KBM-7 (cell line): ENCODE measurements around the gene PRR36.
"Not testable (repeated sequence)": the region's sequence is repeated elsewhere in the genome, so short reads cannot be mapped to it uniquely, and the experiment has no call there.

Source experiments
- DNase-seq: peaks from one replicate; pipeline ENCODE4 v3.0.0-alpha.2; 2015
- in situ Hi-C: fragments of 300-500 bp; cut with MboI; formaldehyde crosslinking; loops from 2 replicates; pipeline ENCODE4 v1.14.3; 2020; ENCODE audit warnings: low sequenced_read_pairs, low pct_unique_long_range_greater_than_20kb, mixed read lengths

Gene PRR36

GRCh38 chr19:7901337-7901736 is 27.1 kb upstream of the PRR36 start:
- in situ Hi-C loops: no loop called here
- no peak for DNase-seq

- no peak for DNase-seq
- in situ Hi-C loops: no loop called here
These were observed 26.7 kb upstream of the PRR36 start for GRCh38 chr19:7900931-7901330.

- in situ Hi-C loops: no loop called here
- no peak for DNase-seq
These were observed 26.2 kb upstream of the PRR36 start for GRCh38 chr19:7900401-7900870.

DNA sequence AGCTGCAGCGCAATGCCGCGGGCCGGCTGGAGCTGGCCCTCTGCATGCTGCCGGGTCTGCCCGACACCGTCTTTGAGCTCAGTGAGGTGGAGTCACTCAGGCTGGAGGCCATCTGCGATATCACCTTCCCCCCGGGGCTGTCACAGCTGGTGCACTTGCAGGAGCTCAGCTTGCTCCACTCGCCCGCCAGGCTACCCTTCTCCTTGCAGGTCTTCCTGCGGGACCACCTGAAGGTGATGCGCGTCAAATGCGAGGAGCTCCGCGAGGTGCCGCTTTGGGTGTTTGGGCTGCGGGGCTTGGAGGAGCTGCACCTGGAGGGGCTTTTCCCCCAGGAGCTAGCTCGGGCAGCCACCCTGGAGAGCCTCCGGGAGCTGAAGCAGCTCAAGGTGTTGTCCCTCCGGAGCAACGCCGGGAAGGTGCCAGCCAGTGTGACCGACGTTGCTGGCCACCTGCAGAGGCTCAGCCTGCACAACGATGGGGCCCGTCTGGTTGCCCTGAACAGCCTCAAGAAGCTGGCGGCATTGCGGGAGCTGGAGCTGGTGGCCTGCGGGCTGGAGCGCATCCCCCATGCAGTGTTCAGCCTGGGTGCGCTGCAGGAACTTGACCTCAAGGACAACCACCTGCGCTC is 25.7 kb upstream of the PRR36 start:
- no peak for DNase-seq
- in situ Hi-C loops: no loop called here

- in situ Hi-C loops: no loop called here
- no peak for DNase-seq
These were observed 24.8 kb upstream of the PRR36 start for GRCh38 chr19:7898967-7899366.

- DNase-seq: no peak
These were observed 23.1 kb upstream of the PRR36 start for GRCh38 chr19:7897292-7897691.

DNA sequence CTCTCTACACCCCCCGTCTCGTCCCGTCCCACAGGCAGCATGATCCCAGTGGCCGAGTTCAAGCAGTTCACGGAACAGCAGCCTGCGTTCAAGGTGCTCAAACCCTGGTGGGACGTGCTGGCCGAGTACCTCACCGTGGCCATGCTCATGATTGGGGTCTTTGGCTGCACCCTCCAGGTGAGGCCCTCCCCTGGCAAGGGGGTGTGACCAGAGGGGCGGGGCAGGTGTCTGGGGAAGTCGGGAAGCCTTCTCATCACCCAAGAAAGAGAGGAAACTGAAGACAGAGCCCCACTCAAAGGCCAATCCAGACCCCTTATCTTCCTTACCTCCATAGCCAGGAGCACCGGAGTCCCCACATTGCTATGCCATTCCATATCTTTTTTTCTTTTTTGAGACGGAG is 21.4 kb upstream of the PRR36 start:
- DNase-seq: no peak
- in situ Hi-C loops: no loop called here

More at GRCh38 chr19:7897292-7897691, 23.1 kb upstream of the PRR36 start:
- in situ Hi-C loops: no loop called here

DNA sequence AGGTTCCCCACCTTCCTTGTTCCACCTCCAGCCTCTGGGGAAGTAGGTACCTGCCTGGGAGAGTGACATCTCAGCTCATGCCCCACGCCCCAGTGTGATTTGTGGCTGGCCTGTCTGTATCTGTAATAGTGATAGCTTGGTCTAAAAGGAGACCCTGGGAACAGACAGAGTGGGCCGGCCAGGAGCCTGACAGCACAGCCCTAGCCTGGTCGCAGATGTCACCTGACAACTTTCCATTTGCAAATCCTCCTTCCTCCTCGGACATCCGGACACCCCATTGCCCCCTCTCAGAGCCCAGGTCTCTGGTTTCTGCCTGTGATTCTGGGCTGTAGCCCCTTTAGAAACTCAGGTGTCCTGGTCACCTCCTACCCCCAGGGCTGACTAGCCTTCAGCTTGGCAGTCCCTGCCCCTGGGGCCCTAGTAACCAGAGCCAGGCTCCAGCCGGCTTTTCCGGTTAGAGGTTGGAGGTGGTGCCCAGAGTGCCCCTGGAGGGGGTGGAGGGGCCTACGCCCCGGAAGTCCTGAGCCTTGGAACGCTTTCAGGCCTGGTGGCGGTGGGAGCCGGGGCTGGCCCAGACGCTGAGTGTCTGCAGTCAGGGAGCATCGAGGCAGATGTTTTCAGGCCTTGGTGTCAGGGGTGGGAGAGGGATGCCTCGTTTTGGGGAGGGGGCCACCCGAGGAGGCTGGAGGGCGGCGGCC is 20.6 kb upstream of the PRR36 start:
- in situ Hi-C loops: no loop called here
- DNase-seq: no peak

- DNase-seq, in situ Hi-C loops: not testable (repeated sequence)
These were observed 19.3 kb upstream of the PRR36 start for GRCh38 chr19:7893362-7894101.

DNA sequence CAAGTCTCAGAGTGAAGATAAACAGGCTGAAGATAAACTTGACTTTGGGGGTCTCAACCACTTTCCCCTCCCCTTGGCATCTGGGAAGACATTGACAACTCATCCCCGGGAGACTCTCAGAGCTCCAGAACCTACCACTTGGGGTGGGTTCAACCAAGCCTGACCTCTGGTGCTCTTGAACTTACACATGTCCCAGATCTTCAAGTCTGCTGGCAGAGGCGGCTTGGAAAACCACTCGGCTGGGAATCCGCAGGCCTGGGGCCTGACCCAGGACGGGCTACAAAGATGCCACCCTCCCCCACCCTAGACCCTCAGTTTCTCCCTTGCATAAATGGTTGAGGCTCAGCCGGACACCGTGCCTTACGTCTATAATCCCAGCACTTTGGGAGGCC is 14.6 kb upstream of the PRR36 start:
- no peak for DNase-seq
- in situ Hi-C loops: no loop called here

DNA sequence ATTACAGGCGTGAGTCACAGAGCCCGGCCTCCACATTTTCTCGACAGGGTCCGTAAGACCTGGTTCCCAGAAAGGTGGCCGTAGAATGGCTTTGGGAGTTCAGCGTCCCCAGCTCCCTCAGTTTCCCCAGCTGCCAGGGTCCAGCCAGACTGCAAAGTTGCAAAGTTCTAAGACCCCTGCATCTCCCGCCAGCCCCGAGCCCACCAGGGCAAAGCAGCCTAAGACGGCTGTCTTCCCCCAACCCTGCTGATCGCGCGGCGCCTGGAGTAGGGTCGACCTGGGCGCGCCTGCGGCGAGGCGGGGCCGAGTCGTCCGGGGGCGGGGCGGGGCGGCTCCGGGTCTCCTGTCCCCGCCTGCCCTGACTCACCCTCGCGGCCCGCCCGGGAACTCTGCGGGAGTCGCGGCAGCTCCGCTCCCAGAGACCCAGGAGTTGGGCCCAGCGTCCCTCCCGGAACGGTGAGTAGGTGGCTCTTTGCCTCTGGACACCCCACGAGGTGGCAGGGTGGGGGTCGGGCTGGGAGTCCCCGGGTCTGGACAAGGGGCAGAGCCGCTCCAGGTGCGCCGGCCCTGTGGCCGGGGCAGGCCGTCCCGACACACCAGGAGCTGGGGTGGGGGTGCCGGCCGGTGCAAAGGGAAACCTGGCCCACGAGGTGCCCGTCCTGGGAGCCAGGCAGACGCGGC is 14.1 kb upstream of the PRR36 start, which contains the start of gene LRRC8E:
TSS of gene LRRC8E (plus strand) at position 366 of the 681 bp plus-strand sequence. CDS start 7,094 bp downstream, outside the sequence.
- in situ Hi-C loops: no loop called here
- no peak for DNase-seq

GRCh38 chr19:7887408-7888144 is 13.4 kb upstream of the PRR36 start:
- no peak for DNase-seq
- in situ Hi-C loops: no loop called here

- in situ Hi-C loops: no loop called here
- DNase-seq: no peak
These were observed 11.6 kb upstream of the PRR36 start for GRCh38 chr19:7885818-7886217.

DNA sequence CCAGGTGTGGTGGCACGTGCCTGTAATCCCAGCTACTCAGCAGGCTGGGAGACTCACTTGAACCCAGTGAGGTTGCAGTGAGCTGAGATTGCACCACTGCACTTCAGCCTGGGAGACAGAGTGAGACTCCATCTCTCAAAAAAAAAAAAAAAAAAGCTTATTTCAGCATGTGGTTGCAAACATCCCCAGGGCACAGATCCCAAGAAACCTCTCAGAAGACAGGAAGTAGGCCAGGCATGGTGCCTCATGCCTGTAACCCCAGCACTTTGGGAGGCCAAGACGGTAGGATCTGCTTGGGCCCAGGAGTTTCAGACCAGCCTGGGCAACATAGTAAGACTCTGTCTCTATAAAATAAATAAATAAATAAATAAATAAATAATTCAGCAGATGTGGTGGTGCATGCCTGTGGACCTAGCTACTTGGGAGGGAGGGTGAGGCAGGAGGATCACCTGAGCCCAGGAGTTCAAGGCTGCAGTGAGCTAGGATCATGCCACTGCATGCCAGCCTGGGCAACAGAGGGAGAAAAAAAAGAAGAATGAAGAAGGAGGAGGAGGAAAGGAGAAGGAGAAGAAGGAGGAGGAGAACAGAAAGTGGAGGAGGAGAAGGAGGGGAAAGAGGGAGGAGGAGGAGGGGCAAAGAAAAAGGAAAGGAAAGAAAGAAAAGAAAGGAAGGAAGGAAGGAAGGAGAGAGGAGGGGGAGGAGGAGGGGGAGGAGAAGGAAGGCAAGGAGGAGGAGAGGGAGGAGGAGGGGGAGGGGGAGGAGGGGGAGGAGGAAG is 9.8 kb upstream of the PRR36 start:
- DNase-seq: no peak
- in situ Hi-C loops: no loop called here

DNA sequence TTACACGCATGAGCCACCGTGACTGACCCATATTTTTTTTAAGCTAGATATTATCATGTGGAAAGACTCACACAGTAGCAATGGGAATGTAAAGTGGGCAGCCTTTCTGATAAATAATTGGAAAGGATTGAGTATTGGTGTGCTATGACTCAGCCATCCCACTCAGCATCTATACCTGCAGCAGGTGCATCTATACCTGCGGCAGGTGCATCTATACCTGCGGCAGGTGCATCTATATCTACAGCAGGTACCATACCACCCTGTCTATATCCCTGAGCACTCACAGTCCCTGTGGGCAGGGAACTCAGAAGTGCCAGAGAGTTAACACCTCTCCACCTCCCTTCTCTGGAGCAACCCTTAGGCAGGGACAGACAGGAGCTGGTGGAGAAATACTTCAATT is 8.9 kb upstream of the PRR36 start:
- in situ Hi-C loops: no loop called here
- no peak for DNase-seq

DNA sequence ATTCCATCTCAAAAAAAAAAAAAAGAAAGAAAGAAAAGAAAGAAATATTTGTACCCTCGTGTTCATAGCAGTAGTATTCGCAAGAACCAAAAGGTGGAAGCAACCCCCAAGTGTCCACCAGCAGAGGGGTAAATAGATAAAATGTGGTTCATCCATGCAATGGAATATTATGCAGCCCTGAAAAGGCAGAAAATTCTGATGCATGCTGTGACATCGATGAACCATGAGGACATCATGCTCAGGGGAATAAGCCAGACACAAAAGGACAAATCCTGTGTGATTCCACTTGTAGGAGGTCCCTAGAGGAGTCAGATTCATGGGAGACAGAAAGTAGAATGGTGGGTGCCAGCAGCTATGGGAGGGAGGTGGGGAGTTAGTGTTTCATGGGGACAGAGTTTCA is 7.7 kb upstream of the PRR36 start:
- in situ Hi-C loops: no loop called here
- DNase-seq: no peak

- DNase-seq: no peak
- in situ Hi-C loops: no loop called here
These were observed 5.6 kb upstream of the PRR36 start for GRCh38 chr19:7879836-7880235.

GRCh38 chr19:7879111-7879807 is 5.1 kb upstream of the PRR36 start:
- in situ Hi-C loops: no loop called here

More at GRCh38 chr19:7879111-7879807, 5.1 kb upstream of the PRR36 start:
- no peak for DNase-seq
